HG03060 (cell line): ENCODE measurements around the gene TRRAP.

Source experiments
- ATAC-seq: cut with Tn5 transposase; IDR thresholded peaks from one replicate; pipeline ENCODE4 v1.9.1; 2021; ENCODE audit warnings: low read depth, moderate number of reproducible peaks; ENCODE audit not compliant: unreplicated experiment

TRRAP gene

GRCh38 chr7:99002148-99002826 is 124.0 kb downstream of the TRRAP start:
- ATAC-seq: no peak

GRCh38 chr7:99002827-99003212 is 124.5 kb downstream of the TRRAP start:
- no peak for ATAC-seq

GRCh38 chr7:99003419-99003818 is 125.1 kb downstream of the TRRAP start:
- ATAC-seq: no peak

GRCh38 chr7:99004216-99004615 is 125.9 kb downstream of the TRRAP start:
- ATAC-seq: no peak

GRCh38 chr7:99004781-99005500 is 126.6 kb downstream of the TRRAP start:
- no peak for ATAC-seq

- ATAC-seq: no peak
Observed at GRCh38 chr7:99005776-99006175, 127.4 kb downstream of the TRRAP start.

- no peak for ATAC-seq
Observed at GRCh38 chr7:99006739-99007424, 128.6 kb downstream of the TRRAP start.

GRCh38 chr7:99008181-99008631 is 129.9 kb downstream of the TRRAP start:
- ATAC-seq: no peak

- no peak for ATAC-seq
Observed at GRCh38 chr7:99008921-99009530, 130.7 kb downstream of the TRRAP start.

GRCh38 chr7:99010281-99010680 is 131.9 kb downstream of the TRRAP start:
- no peak for ATAC-seq

GRCh38 chr7:99011341-99011705 is 133.0 kb downstream of the TRRAP start:
- ATAC-seq: no peak

- ATAC-seq: no peak
Observed at GRCh38 chr7:99011706-99012404, 133.5 kb downstream of the TRRAP start.

GRCh38 chr7:99012722-99013121 is 134.4 kb downstream of the TRRAP start:
- no peak for ATAC-seq

GRCh38 chr7:99013266-99014112 is 135.2 kb downstream of the TRRAP start:
- no peak for ATAC-seq

GRCh38 chr7:99014113-99014985 is 136.0 kb downstream of the TRRAP start:
- no peak for ATAC-seq

GRCh38 chr7:99016196-99016595 is 137.9 kb downstream of the TRRAP start:
- no peak for ATAC-seq

GRCh38 chr7:99019523-99020412 is 141.4 kb downstream of the TRRAP start:
- no peak for ATAC-seq

- ATAC-seq: no peak
Observed at GRCh38 chr7:99020413-99020715, 142.0 kb downstream of the TRRAP start.
